ENCODE measurements around the gene KCNJ16. TPM values are rescaled to one million over a fixed set of nuclear protein-coding genes. Genes with fewer than 3 reads are reported as not detected.

The KCNJ16 gene
- total and polyA plus RNA-seq, 2 experiments from 2014 or later, result not detected

DNA sequence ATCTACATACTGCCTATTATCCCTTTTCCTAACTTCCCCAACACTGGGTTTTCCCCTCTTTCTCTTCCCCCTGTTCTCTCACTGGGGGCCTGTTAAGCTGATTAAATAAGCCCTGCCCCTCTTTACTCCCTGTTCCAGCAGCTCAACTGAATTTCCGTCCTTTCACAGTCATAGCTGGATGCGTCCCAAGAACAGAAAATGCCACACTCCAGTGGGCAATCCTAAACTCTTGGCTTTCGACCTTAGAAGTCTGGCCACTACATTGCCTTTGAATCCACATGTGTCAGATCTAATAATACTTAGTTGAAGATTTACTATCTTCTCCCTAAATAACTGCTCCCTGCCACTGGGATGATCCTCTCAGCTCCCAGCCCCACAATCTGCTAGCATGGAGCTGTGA lies 34.5 kb downstream of the KCNJ16 start:
- no peak for DNase-seq (ENCODE audit: low read depth in 1 of 2, low spot score in 1 of 2)
- TF ChIP-seq, protein P1, sequence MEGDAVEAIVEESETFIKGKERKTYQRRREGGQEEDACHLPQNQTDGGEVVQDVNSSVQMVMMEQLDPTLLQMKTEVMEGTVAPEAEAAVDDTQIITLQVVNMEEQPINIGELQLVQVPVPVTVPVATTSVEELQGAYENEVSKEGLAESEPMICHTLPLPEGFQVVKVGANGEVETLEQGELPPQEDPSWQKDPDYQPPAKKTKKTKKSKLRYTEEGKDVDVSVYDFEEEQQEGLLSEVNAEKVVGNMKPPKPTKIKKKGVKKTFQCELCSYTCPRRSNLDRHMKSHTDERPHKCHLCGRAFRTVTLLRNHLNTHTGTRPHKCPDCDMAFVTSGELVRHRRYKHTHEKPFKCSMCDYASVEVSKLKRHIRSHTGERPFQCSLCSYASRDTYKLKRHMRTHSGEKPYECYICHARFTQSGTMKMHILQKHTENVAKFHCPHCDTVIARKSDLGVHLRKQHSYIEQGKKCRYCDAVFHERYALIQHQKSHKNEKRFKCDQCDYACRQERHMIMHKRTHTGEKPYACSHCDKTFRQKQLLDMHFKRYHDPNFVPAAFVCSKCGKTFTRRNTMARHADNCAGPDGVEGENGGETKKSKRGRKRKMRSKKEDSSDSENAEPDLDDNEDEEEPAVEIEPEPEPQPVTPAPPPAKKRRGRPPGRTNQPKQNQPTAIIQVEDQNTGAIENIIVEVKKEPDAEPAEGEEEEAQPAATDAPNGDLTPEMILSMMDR (IDR thresholded peaks at IDR 0.05; ENCODE audit: low read depth, low read length), result no peak
- Histone ChIP-seq H3K4me3 (no peak overlapping the region), H3K36me3 (no peaks in the 10 kb centered on the region), H3K4me1 (ENCODE audit: low read depth) (peaks cover 3% of the 10 kb centered on the region), H3K27ac (no peak overlapping the region), H3K27me3 (no peaks in the 10 kb centered on the region), H3K9me3 (ENCODE audit: low read depth) (no peaks in the 10 kb centered on the region)

DNA sequence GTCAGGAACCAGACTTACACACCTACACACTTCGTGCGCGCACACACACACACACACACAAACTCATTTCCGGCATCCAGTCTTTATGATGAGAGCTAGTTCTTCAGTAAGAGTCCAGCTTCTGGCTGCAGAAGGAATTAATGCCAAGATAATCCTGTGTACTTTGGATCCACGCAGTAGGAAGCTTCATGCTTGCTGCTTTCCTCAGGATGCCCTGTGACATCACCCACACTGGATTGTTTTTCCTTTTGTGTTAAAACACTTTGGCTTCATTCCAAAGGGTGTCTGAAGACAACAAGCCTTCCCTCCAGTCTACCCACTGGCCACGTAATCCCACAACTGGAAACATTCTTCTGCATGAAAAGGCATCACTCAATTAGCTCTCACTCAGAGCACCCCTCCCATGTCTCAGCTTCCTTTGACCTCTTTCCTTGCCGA lies 35.4 kb downstream of the KCNJ16 start:
- peaks cover 3% of the 10 kb centered on the region for H3K4me1 ChIP-seq (ENCODE audit: low read depth)
- no peak overlapping the region for H3K27ac ChIP-seq
- DNase-seq (ENCODE audit: low read depth in 1 of 2, low spot score in 1 of 2), result peak in 1 of 2 donors; percentile 47
- no peaks in the 10 kb centered on the region for H3K27me3 ChIP-seq
- no peaks in the 10 kb centered on the region for H3K9me3 ChIP-seq (ENCODE audit: low read depth)
- H3K4me3 ChIP-seq, result no peak overlapping the region
- TF ChIP-seq, protein P1 (IDR thresholded peaks at IDR 0.05; ENCODE audit: low read depth, low read length), result no peak
- no peaks in the 10 kb centered on the region for H3K36me3 ChIP-seq

DNA sequence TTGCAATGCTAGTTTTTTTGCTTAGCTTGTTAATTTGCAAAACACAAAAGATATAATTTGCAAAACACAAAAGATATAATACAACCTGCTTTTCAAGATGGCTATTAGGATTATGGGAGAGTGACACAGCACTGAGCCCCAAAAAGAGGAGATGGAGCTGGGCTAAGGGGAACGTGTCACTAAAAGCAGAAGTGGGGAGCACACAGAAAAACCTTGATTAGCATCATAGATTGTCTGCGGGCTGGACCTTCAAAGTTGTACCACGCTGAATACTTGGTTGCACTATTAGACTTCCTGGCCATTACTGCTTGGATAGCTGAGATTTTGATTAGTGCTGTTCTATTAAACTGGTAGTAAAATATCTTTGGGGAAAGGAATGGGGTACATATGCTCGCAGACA lies 36.2 kb downstream of the KCNJ16 start:
- Histone ChIP-seq H3K36me3 (no peaks in the 10 kb centered on the region), H3K4me3 (no peak overlapping the region), H3K27ac (no peak overlapping the region), H3K9me3 (ENCODE audit: low read depth) (no peaks in the 10 kb centered on the region), H3K4me1 (ENCODE audit: low read depth) (peaks cover 3% of the 10 kb centered on the region), H3K27me3 (no peaks in the 10 kb centered on the region)
- no peak for DNase-seq (ENCODE audit: low read depth in 1 of 2, low spot score in 1 of 2)
- TF ChIP-seq, protein P1 (IDR thresholded peaks at IDR 0.05; ENCODE audit: low read depth, low read length), result no peak

DNA sequence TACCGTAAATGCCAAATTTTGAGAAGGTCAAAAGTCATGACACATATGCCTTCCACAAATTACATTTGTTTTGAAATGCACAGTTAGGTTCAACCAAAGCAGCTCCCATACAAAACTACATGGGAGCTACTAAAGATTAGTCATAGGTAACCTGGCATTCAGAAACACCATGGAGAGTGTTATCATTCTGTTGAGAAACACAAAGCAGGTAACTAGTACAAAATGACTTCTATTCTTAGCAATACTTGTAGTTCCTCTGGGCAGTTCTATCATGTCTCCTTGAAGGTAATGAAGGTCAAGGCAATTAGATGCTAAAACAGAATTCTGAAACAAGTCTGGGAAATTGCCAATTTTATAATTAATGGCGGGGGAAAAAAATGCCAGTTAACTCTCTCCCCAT lies 39.4 kb downstream of the KCNJ16 start:
- Histone ChIP-seq H3K4me1 (ENCODE audit: low read depth) (peaks cover 3% of the 10 kb centered on the region), H3K36me3 (no peaks in the 10 kb centered on the region), H3K27me3 (no peaks in the 10 kb centered on the region), H3K9me3 (ENCODE audit: low read depth) (no peaks in the 10 kb centered on the region), H3K4me3 (no peak overlapping the region), H3K27ac (no peak overlapping the region)
- TF ChIP-seq, protein P1 (IDR thresholded peaks at IDR 0.05; ENCODE audit: low read depth, low read length), result no peak
- no peak for DNase-seq (ENCODE audit: low read depth in 1 of 2, low spot score in 1 of 2)

DNA sequence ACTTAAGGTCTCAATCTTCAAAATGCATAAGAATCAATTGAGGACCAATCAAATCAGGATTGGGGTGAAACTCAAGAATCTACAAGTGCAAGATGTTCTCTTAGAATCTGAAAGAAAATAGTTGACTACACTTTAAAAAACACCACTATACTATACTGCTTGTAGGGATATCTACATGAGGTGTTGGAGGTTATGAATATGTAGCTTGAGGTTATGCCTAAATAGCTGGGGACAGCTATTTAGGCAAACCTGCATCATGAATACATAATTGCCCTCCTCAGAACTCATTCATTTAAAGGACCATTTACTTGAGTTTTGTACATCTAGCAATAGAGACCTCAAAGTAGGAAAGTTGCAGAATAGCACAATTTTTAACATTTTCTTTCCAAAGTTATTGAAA lies 40.1 kb downstream of the KCNJ16 start:
- TF ChIP-seq, protein P1 (IDR thresholded peaks at IDR 0.05; ENCODE audit: low read depth, low read length), result no peak
- Histone ChIP-seq H3K4me1 (ENCODE audit: low read depth) (peaks cover 3% of the 10 kb centered on the region), H3K36me3 (no peaks in the 10 kb centered on the region), H3K9me3 (ENCODE audit: low read depth) (no peaks in the 10 kb centered on the region), H3K4me3 (no peak overlapping the region), H3K27ac (no peak overlapping the region), H3K27me3 (no peaks in the 10 kb centered on the region)
- no peak for DNase-seq (ENCODE audit: low read depth in 1 of 2, low spot score in 1 of 2)

DNA sequence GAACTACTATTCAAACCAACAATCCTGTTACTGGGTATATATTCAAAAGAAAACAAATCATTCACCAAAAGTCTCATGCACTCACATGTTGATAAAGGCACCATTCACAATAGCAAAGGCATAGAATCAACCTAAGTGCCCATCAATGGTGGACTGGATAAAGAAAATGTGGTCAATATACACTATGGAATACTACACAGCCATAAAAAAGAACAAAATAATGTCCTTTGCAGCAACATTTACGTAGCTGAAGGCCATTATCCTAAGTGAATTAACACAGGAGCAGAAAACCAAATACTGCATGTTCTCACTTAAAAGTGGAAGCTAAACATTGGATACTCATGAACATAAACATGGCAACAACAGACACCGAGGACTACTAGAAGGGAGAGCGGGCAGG lies 41.9 kb downstream of the KCNJ16 start:
- H3K36me3 ChIP-seq, result no peaks in the 10 kb centered on the region
- no peak overlapping the region for H3K4me3 ChIP-seq
- DNase-seq (ENCODE audit: low read depth in 1 of 2, low spot score in 1 of 2), result no peak
- no peaks in the 10 kb centered on the region for H3K9me3 ChIP-seq (ENCODE audit: low read depth)
- H3K27me3 ChIP-seq, result no peaks in the 10 kb centered on the region
- no peak overlapping the region for H3K27ac ChIP-seq
- peaks cover 3% of the 10 kb centered on the region for H3K4me1 ChIP-seq (ENCODE audit: low read depth)
- TF ChIP-seq, protein P1 (IDR thresholded peaks at IDR 0.05; ENCODE audit: low read depth, low read length), result no peak

Data from cardiac muscle cell (in vitro differentiated cells and primary cell).